ENCODE data around the gene SRCIN1. TPM values are rescaled to one million over a fixed set of nuclear protein-coding genes. Genes with fewer than 3 reads are reported as not detected.

SRCIN1 gene
- total RNA-seq, 4 donors from 2014 or later = 0.24 TPM; not detected in 3

DNA sequence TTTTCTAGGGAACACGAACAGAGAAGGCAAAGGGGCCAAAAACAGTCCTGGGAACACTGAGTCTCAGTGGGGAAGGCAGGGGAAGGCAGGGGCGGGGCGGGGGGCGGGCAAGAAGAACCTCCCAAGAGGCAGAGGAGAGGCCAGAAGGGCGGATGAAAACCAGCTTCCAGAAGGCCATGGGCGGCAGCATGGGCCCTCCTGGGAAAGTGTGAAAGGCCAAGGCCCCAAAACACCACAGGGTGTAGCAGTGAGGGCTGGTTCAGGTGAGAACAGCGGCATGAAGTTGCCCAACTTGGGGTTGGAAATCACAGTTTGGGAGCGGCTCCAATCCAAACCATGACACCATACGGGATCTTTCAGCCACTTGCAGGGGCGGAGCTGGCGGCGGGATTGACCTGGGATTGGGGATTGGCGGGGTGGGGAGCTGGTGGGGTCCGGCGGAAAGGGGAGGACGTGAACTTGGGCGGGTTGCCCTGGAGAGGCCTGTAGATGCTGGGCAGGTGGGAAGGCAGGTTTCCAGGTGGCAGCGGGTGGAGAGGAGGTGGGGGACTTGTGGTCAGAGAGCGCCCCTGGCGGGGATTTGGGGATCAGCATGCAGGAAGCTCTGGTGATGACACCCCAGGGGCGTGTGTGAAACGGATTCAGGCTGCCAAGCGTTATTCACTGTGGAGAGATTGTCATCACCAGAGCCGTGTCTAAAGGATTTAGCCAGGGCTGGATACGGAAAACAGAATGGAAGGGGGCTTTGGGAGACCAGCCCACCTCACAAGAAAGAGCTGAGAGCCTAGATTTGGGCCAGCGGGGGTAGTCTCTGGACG is 96.6 kb downstream of the SRCIN1 start:
- in situ Hi-C loops (cut with MboI; ENCODE audit: low sequenced_read_pairs in 4 of 4) = no loop called here

DNA sequence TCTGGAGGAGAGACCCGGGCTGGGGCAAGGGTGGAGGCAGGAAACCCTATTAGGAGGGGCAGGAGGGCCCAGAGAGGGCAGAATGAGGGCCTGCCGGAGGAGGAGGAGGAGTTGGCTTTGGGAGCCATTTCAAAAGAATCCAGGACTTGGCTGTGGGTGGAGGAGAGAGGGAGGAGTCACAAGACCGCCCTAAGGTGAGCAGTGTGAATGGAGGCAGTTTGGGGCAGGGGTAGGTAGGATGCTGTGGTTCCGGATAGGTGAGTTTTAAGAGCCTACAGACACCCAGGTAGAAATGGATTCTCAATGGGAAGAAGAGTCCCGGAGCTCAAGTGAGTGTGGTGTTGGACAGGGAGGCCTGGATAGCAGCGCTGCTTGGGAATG is 97.2 kb downstream of the SRCIN1 start:
- Histone ChIP-seq H3K36me3 (peaks cover 0 to 21% of the 10 kb centered on the region in 2 donors), H3K27ac (no peak overlapping the region), H3K4me3 (no peak overlapping the region), H3K4me1 (no peaks in the 10 kb centered on the region), H3K27me3 (peaks cover 0 to 11% (median 0%) of the 10 kb centered on the region in 3 donors), H3K9me3 (no peaks in the 10 kb centered on the region)
- intact Hi-C loops (cut with DNase I; ENCODE audit: low total_unique reads) (no loop called here), in situ Hi-C loops (cut with MboI; ENCODE audit: low sequenced_read_pairs in 4 of 4) (no loop called here)
- ATAC-seq = no peak
- DNase-seq = no peak
- TF ChIP-seq CTCF (IDR thresholded peaks at IDR 0.05 in 4 of 5, conservative IDR thresholded peaks at IDR 0.05 in 1 of 5) (no peak), POLR2A (IDR thresholded peaks at IDR 0.05) (no peak)

More for the DNA sequence above, 96.6 kb downstream of the SRCIN1 start:
- peak; percentile 18 to 60 (median 48) for TF ChIP-seq CTCF (IDR thresholded peaks at IDR 0.05 in 4 of 5, conservative IDR thresholded peaks at IDR 0.05 in 1 of 5)
- TF ChIP-seq POLR2A (IDR thresholded peaks at IDR 0.05) = no peak
- H3K4me3 ChIP-seq = peak overlapping the region in 1 of 4 donors; percentile 4
- H3K36me3 ChIP-seq = peaks cover 0 to 20% of the 10 kb centered on the region in 2 donors
- H3K27ac ChIP-seq = no peak overlapping the region
- peak; percentile 37 to 66 for ATAC-seq
- DNase-seq = peak; percentile 16 to 58
- H3K4me1 ChIP-seq = no peaks in the 10 kb centered on the region
- H3K27me3 ChIP-seq = peaks cover 0 to 11% (median 0%) of the 10 kb centered on the region in 3 donors
- H3K9me3 ChIP-seq = no peaks in the 10 kb centered on the region
- intact Hi-C loops (cut with DNase I; ENCODE audit: low total_unique reads) = no loop called here

GRCh38 chr17:38507921-38508569 is 97.7 kb downstream of the SRCIN1 start:
- no peak for TF ChIP-seq POLR2A (IDR thresholded peaks at IDR 0.05)
- TF ChIP-seq CTCF (IDR thresholded peaks at IDR 0.05 in 4 of 5, conservative IDR thresholded peaks at IDR 0.05 in 1 of 5) = no peak
- peaks cover 0 to 26% of the 10 kb centered on the region in 2 donors for H3K36me3 ChIP-seq
- H3K4me1 ChIP-seq = no peaks in the 10 kb centered on the region
- H3K27ac ChIP-seq = no peak overlapping the region
- intact Hi-C loops (cut with DNase I; ENCODE audit: low total_unique reads) = no loop called here
- DNase-seq (no peak), ATAC-seq (no peak)
- no peaks in the 10 kb centered on the region for H3K9me3 ChIP-seq
- H3K4me3 ChIP-seq = no peak overlapping the region
- H3K27me3 ChIP-seq = peaks cover 0 to 11% (median 0%) of the 10 kb centered on the region in 3 donors
- in situ Hi-C loops (cut with MboI; ENCODE audit: low sequenced_read_pairs in 4 of 4) = no loop called here

DNA sequence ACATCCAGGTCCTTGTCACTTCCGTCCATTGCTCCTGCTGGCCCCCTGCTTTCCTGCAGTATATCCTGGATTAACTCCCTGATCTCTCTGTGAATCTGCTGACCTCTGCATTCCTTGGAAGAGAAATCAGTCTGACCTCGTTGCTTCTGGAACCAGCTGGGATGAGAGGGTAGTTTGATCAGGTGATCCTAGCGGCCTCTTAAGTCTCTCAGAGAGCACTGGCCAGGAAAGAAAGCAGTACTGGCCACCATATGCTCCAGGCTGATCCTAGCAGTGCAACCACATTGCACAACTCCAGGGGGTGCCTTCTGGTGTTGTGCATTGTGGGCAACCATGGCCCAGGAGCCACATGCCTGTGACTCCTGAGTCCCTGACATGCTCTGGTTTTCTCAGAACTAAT is 98.3 kb downstream of the SRCIN1 start:
- H3K36me3 ChIP-seq = peaks cover 0 to 28% of the 10 kb centered on the region in 2 donors
- no peak for ATAC-seq
- H3K27me3 ChIP-seq = peaks cover 0 to 11% (median 0%) of the 10 kb centered on the region in 3 donors
- H3K4me1 ChIP-seq = no peaks in the 10 kb centered on the region
- H3K27ac ChIP-seq = no peak overlapping the region
- no peak for TF ChIP-seq CTCF (IDR thresholded peaks at IDR 0.05 in 4 of 5, conservative IDR thresholded peaks at IDR 0.05 in 1 of 5)
- TF ChIP-seq POLR2A (IDR thresholded peaks at IDR 0.05) = no peak
- intact Hi-C loops (cut with DNase I; ENCODE audit: low total_unique reads) = no loop called here
- no peak overlapping the region for H3K4me3 ChIP-seq
- no peak for DNase-seq
- in situ Hi-C loops (cut with MboI; ENCODE audit: low sequenced_read_pairs in 4 of 4) = no loop called here
- no peaks in the 10 kb centered on the region for H3K9me3 ChIP-seq

Measured in gastrocnemius medialis (tissue), 4 donors.